Measurements from ENCODE around the gene RANGAP1. TPM values are rescaled to one million over a fixed set of nuclear protein-coding genes. Genes with fewer than 3 reads are reported as not detected.

RANGAP1 gene
- total RNA-seq, 4 donors from 2014 or later, result 21.3 to 28.1 (median 26.2) TPM

DNA sequence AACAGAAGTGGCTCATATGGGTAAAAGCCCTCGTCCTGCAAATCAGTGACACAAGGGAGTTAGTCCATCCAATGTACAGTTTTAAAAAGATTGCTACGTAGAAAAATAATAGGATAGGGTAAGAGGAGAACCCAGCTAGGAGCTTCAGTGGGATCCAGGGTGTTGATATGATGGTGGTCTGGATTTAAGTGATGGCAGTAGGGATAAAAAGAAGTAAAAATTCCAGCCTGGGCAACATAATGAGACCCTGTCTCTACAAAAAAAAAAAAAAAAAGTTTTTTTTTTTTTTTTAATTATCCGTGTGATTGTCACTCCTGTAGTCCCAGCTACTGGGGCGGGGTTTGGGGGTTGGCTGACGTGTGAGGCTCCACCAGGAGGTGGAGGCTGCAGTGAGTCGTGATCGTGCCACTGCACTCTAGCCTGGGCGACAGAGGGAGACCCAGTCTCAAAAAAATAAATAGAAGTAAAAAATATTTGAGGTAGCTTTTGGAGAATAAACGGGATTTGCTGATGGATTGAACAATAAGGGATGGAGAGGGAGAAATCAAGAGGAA lies 87.9 kb downstream of the RANGAP1 start:
- Histone ChIP-seq H3K27ac (peak overlapping the region; percentile 55 to 74 (median 67)), H3K36me3 (no peaks in the 10 kb centered on the region), H3K27me3 (no peaks in the 10 kb centered on the region), H3K4me3 (peak overlapping the region; percentile 44 to 84 (median 56)), H3K9me3 (no peaks in the 10 kb centered on the region), H3K4me1 (peaks cover 10 to 14% (median 12%) of the 10 kb centered on the region in 4 donors)
- TF ChIP-seq CTCF (IDR thresholded peaks at IDR 0.05) (peak in 1 of 5 experiments; percentile 12), EP300 (IDR thresholded peaks at IDR 0.05; ENCODE audit: low read depth) (no peak), POLR2A (IDR thresholded peaks at IDR 0.05) (no peak), POLR2AphosphoS5 (IDR thresholded peaks at IDR 0.05) (no peak)
- in situ Hi-C loops (cut with MboI; ENCODE audit: low pct_ligation_motif_present in 1 of 4, low pct_unique_long_range_greater_than_20kb in 1 of 4, low sequenced_read_pairs in 3 of 4) (no loop called here), intact Hi-C loops (cut with DNase I; ENCODE audit: low total_unique reads) (no loop called here)
- 2% methylated on average over 9 of the region's 9 CpGs for WGBS, 2 donors (ENCODE audit: low coverage in 1 of 2)
- peak; percentile 56 for DNase-seq

- Histone ChIP-seq H3K27me3 (no peaks in the 10 kb centered on the region), H3K4me1 (peaks cover 10 to 14% (median 12%) of the 10 kb centered on the region in 4 donors), H3K36me3 (no peaks in the 10 kb centered on the region), H3K27ac (peak overlapping the region; percentile 55 to 74 (median 67)), H3K4me3 (peak overlapping the region; percentile 44 to 84 (median 56)), H3K9me3 (no peaks in the 10 kb centered on the region)
- peak in 2 of 5 experiments; percentile 13 to 33 for TF ChIP-seq CTCF (IDR thresholded peaks at IDR 0.05)
- TF ChIP-seq POLR2AphosphoS5 (IDR thresholded peaks at IDR 0.05), result peak in 2 of 3 donors; percentile 21 to 57
- no peak for TF ChIP-seq POLR2A (IDR thresholded peaks at IDR 0.05)
- 0 to 1% methylated on average over 4 to 41 of the region's 91 CpGs for WGBS, 2 donors (ENCODE audit: low coverage in 1 of 2)
- in situ Hi-C loops (cut with MboI; ENCODE audit: low pct_ligation_motif_present in 1 of 4, low pct_unique_long_range_greater_than_20kb in 1 of 4, low sequenced_read_pairs in 3 of 4), result no loop called here
- peak; percentile 88 for DNase-seq
- intact Hi-C loops (cut with DNase I; ENCODE audit: low total_unique reads), result no loop called here
Observed at GRCh38 chr22:41197038-41197972, 88.7 kb downstream of the RANGAP1 start.

Small RNA genes lying within 50 kb of the gene (small RNA-seq; reads per million reads assigned to genes)
- gene MIR6889, result 0 reads per million in 4 donors

Other genes starting within 250 kb of the RANGAP1 start
- gene EP300, start 193.6 kb downstream of the RANGAP1 start, total RNA-seq, result 100 to 1,000 TPM in 1 of 4 donors, 10 to 100 TPM in 3; 80.6 to 119 (median 91.6) TPM
- 10 to 100 TPM in 3 of 4 donors, 1 to 10 TPM in 1; 9.1 to 32.4 (median 14.5) TPM for gene L3MBTL2, start 80.9 kb downstream of the RANGAP1 start, total RNA-seq
- 10 to 100 TPM in 1 of 4 donors, 1 to 10 TPM in 3; 3.0 to 20.6 (median 5.3) TPM for gene CHADL, start 45.3 kb downstream of the RANGAP1 start, total RNA-seq
- gene ZC3H7B, start 15.3 kb upstream of the RANGAP1 start, total RNA-seq, result 10 to 100 TPM; 29.5 to 43.6 (median 35.7) TPM
- gene TEF, start 95.8 kb upstream of the RANGAP1 start, total RNA-seq, result 10 to 100 TPM; 22.9 to 47.9 (median 34.0) TPM
- gene TOB2, start 160.6 kb upstream of the RANGAP1 start, total RNA-seq, result 10 to 100 TPM; 22.7 to 64.0 (median 49.7) TPM
- gene PHF5A, start 182.5 kb upstream of the RANGAP1 start, total RNA-seq, result 10 to 100 TPM in 3 of 4 donors, 1 to 10 TPM in 1; 3.0 to 33.9 (median 25.0) TPM
- gene ACO2, start 182.9 kb upstream of the RANGAP1 start, total RNA-seq, result 100 to 1,000 TPM; 164 to 351 (median 255) TPM

Measured in transverse colon (tissue), 4 donors.